ENCODE measurements around the gene DPP6.
"Not testable (repeated sequence)": the region's sequence is repeated elsewhere in the genome, so short reads cannot be mapped to it uniquely, and the experiment has no call there.

- not testable (repeated sequence) for TF ChIP-seq POLR2A (IDR thresholded peaks at IDR 0.05; ENCODE audit: low read depth, low read length); TAF1 (IDR thresholded peaks at IDR 0.05; ENCODE audit: low read depth, low read length); POLR2AphosphoS5 (IDR thresholded peaks at IDR 0.05; ENCODE audit: low read depth, low read length); SPI1 (IDR thresholded peaks at IDR 0.05; ENCODE audit: low read depth, low read length); PAX5 (IDR thresholded peaks at IDR 0.05; ENCODE audit: insufficient read depth, low read length, severe bottlenecking); POU2F2 (IDR thresholded peaks at IDR 0.05; ENCODE audit: low read depth, low read length)
Observed at GRCh38 chr7:154109615-154110014, 57.4 kb downstream of the DPP6 start.
